ENCODE measurements around the gene CNTNAP2.

CNTNAP2 gene

GRCh38 chr7:146115548-146115850 lies 1.1 kb upstream of the CNTNAP2 start:
- H3K4me1 ChIP-seq (ENCODE audit: control insufficient read depth, insufficient read depth, low read length, poor library complexity, severe bottlenecking), result no peaks in the 10 kb centered on the region
- peaks cover 4% of the 10 kb centered on the region for H3K27me3 ChIP-seq (replicated peaks; ENCODE audit: control insufficient read depth, insufficient read depth, low read length, poor library complexity, severe bottlenecking)
- no peak for DNase-seq
- H3K36me3 ChIP-seq (ENCODE audit: control insufficient read depth, insufficient read depth, low read length), result no peaks in the 10 kb centered on the region
- no peak overlapping the region for H3K4me3 ChIP-seq (ENCODE audit: insufficient read depth, low read depth, low read length, poor library complexity, severe bottlenecking)
- H3K27ac ChIP-seq (ENCODE audit: insufficient read depth, low read length, poor library complexity, severe bottlenecking), result no peak overlapping the region
- no peaks in the 10 kb centered on the region for H3K9me3 ChIP-seq (ENCODE audit: control insufficient read depth, low read length)

GRCh38 chr7:146115851-146116520 lies 615 bp upstream of the CNTNAP2 start:
- Histone ChIP-seq H3K4me3 (ENCODE audit: insufficient read depth, low read depth, low read length, poor library complexity, severe bottlenecking) (peak overlapping the region; percentile 37), H3K9me3 (ENCODE audit: control insufficient read depth, low read length) (no peaks in the 10 kb centered on the region), H3K27ac (ENCODE audit: insufficient read depth, low read length, poor library complexity, severe bottlenecking) (no peak overlapping the region), H3K36me3 (ENCODE audit: control insufficient read depth, insufficient read depth, low read length) (no peaks in the 10 kb centered on the region), H3K4me1 (ENCODE audit: control insufficient read depth, insufficient read depth, low read length, poor library complexity, severe bottlenecking) (no peaks in the 10 kb centered on the region), H3K27me3 (replicated peaks; ENCODE audit: control insufficient read depth, insufficient read depth, low read length, poor library complexity, severe bottlenecking) (peaks cover 4% of the 10 kb centered on the region)
- no peak for DNase-seq

GRCh38 chr7:146117576-146117975 lies 975 bp downstream of the CNTNAP2 start:
- no peak for DNase-seq
- no peak overlapping the region for H3K27ac ChIP-seq (ENCODE audit: insufficient read depth, low read length, poor library complexity, severe bottlenecking)
- H3K4me1 ChIP-seq (ENCODE audit: control insufficient read depth, insufficient read depth, low read length, poor library complexity, severe bottlenecking), result no peaks in the 10 kb centered on the region
- no peaks in the 10 kb centered on the region for H3K9me3 ChIP-seq (ENCODE audit: control insufficient read depth, low read length)
- no peak overlapping the region for H3K4me3 ChIP-seq (ENCODE audit: insufficient read depth, low read depth, low read length, poor library complexity, severe bottlenecking)
- peaks cover 4% of the 10 kb centered on the region for H3K27me3 ChIP-seq (replicated peaks; ENCODE audit: control insufficient read depth, insufficient read depth, low read length, poor library complexity, severe bottlenecking)
- no peaks in the 10 kb centered on the region for H3K36me3 ChIP-seq (ENCODE audit: control insufficient read depth, insufficient read depth, low read length)

GRCh38 chr7:146119002-146119401 lies 2.4 kb downstream of the CNTNAP2 start:
- Histone ChIP-seq H3K4me3 (ENCODE audit: insufficient read depth, low read depth, low read length, poor library complexity, severe bottlenecking) (no peak overlapping the region), H3K27me3 (replicated peaks; ENCODE audit: control insufficient read depth, insufficient read depth, low read length, poor library complexity, severe bottlenecking) (peaks cover 4% of the 10 kb centered on the region), H3K4me1 (ENCODE audit: control insufficient read depth, insufficient read depth, low read length, poor library complexity, severe bottlenecking) (no peaks in the 10 kb centered on the region), H3K27ac (ENCODE audit: insufficient read depth, low read length, poor library complexity, severe bottlenecking) (no peak overlapping the region), H3K9me3 (ENCODE audit: control insufficient read depth, low read length) (no peaks in the 10 kb centered on the region), H3K36me3 (ENCODE audit: control insufficient read depth, insufficient read depth, low read length) (no peaks in the 10 kb centered on the region)
- DNase-seq, result no peak

- H3K4me1 ChIP-seq (ENCODE audit: control insufficient read depth, insufficient read depth, low read length, poor library complexity, severe bottlenecking), result no peaks in the 10 kb centered on the region
- no peaks in the 10 kb centered on the region for H3K9me3 ChIP-seq (ENCODE audit: control insufficient read depth, low read length)
- no peak overlapping the region for H3K4me3 ChIP-seq (ENCODE audit: insufficient read depth, low read depth, low read length, poor library complexity, severe bottlenecking)
- H3K27ac ChIP-seq (ENCODE audit: insufficient read depth, low read length, poor library complexity, severe bottlenecking), result no peak overlapping the region
- no peak for DNase-seq
- no peaks in the 10 kb centered on the region for H3K27me3 ChIP-seq (replicated peaks; ENCODE audit: control insufficient read depth, insufficient read depth, low read length, poor library complexity, severe bottlenecking)
- H3K36me3 ChIP-seq (ENCODE audit: control insufficient read depth, insufficient read depth, low read length), result no peaks in the 10 kb centered on the region
Observed at GRCh38 chr7:146123715-146124114, 7.1 kb downstream of the CNTNAP2 start.

- Histone ChIP-seq H3K4me3 (ENCODE audit: insufficient read depth, low read depth, low read length, poor library complexity, severe bottlenecking) (no peak overlapping the region), H3K27me3 (replicated peaks; ENCODE audit: control insufficient read depth, insufficient read depth, low read length, poor library complexity, severe bottlenecking) (no peaks in the 10 kb centered on the region), H3K27ac (ENCODE audit: insufficient read depth, low read length, poor library complexity, severe bottlenecking) (no peak overlapping the region), H3K9me3 (ENCODE audit: control insufficient read depth, low read length) (no peaks in the 10 kb centered on the region), H3K36me3 (ENCODE audit: control insufficient read depth, insufficient read depth, low read length) (no peaks in the 10 kb centered on the region), H3K4me1 (ENCODE audit: control insufficient read depth, insufficient read depth, low read length, poor library complexity, severe bottlenecking) (no peaks in the 10 kb centered on the region)
- no peak for DNase-seq
Observed at GRCh38 chr7:146126767-146127509, 10.3 kb downstream of the CNTNAP2 start.

- H3K9me3 ChIP-seq (ENCODE audit: control insufficient read depth, low read length), result no peaks in the 10 kb centered on the region
- no peaks in the 10 kb centered on the region for H3K36me3 ChIP-seq (ENCODE audit: control insufficient read depth, insufficient read depth, low read length)
- H3K4me3 ChIP-seq (ENCODE audit: insufficient read depth, low read depth, low read length, poor library complexity, severe bottlenecking), result no peak overlapping the region
- H3K4me1 ChIP-seq (ENCODE audit: control insufficient read depth, insufficient read depth, low read length, poor library complexity, severe bottlenecking), result no peaks in the 10 kb centered on the region
- H3K27me3 ChIP-seq (replicated peaks; ENCODE audit: control insufficient read depth, insufficient read depth, low read length, poor library complexity, severe bottlenecking), result no peaks in the 10 kb centered on the region
- DNase-seq, result no peak
- H3K27ac ChIP-seq (ENCODE audit: insufficient read depth, low read length, poor library complexity, severe bottlenecking), result no peak overlapping the region
Observed at GRCh38 chr7:146129296-146129695, 12.7 kb downstream of the CNTNAP2 start.

GRCh38 chr7:146129997-146130396 lies 13.4 kb downstream of the CNTNAP2 start:
- Histone ChIP-seq H3K36me3 (ENCODE audit: control insufficient read depth, insufficient read depth, low read length) (no peaks in the 10 kb centered on the region), H3K27me3 (replicated peaks; ENCODE audit: control insufficient read depth, insufficient read depth, low read length, poor library complexity, severe bottlenecking) (no peaks in the 10 kb centered on the region), H3K4me1 (ENCODE audit: control insufficient read depth, insufficient read depth, low read length, poor library complexity, severe bottlenecking) (no peaks in the 10 kb centered on the region), H3K27ac (ENCODE audit: insufficient read depth, low read length, poor library complexity, severe bottlenecking) (no peak overlapping the region), H3K4me3 (ENCODE audit: insufficient read depth, low read depth, low read length, poor library complexity, severe bottlenecking) (no peak overlapping the region), H3K9me3 (ENCODE audit: control insufficient read depth, low read length) (no peaks in the 10 kb centered on the region)
- DNase-seq, result no peak

GRCh38 chr7:146131701-146132100 lies 15.1 kb downstream of the CNTNAP2 start:
- no peaks in the 10 kb centered on the region for H3K36me3 ChIP-seq (ENCODE audit: control insufficient read depth, insufficient read depth, low read length)
- DNase-seq, result no peak
- no peaks in the 10 kb centered on the region for H3K27me3 ChIP-seq (replicated peaks; ENCODE audit: control insufficient read depth, insufficient read depth, low read length, poor library complexity, severe bottlenecking)
- no peaks in the 10 kb centered on the region for H3K4me1 ChIP-seq (ENCODE audit: control insufficient read depth, insufficient read depth, low read length, poor library complexity, severe bottlenecking)
- H3K27ac ChIP-seq (ENCODE audit: insufficient read depth, low read length, poor library complexity, severe bottlenecking), result no peak overlapping the region
- no peaks in the 10 kb centered on the region for H3K9me3 ChIP-seq (ENCODE audit: control insufficient read depth, low read length)
- H3K4me3 ChIP-seq (ENCODE audit: insufficient read depth, low read depth, low read length, poor library complexity, severe bottlenecking), result no peak overlapping the region

GRCh38 chr7:146136357-146136875 lies 19.8 kb downstream of the CNTNAP2 start:
- no peaks in the 10 kb centered on the region for H3K36me3 ChIP-seq (ENCODE audit: control insufficient read depth, insufficient read depth, low read length)
- H3K4me3 ChIP-seq (ENCODE audit: insufficient read depth, low read depth, low read length, poor library complexity, severe bottlenecking), result no peak overlapping the region
- no peak for DNase-seq
- H3K27me3 ChIP-seq (replicated peaks; ENCODE audit: control insufficient read depth, insufficient read depth, low read length, poor library complexity, severe bottlenecking), result no peaks in the 10 kb centered on the region
- no peaks in the 10 kb centered on the region for H3K9me3 ChIP-seq (ENCODE audit: control insufficient read depth, low read length)
- no peak overlapping the region for H3K27ac ChIP-seq (ENCODE audit: insufficient read depth, low read length, poor library complexity, severe bottlenecking)
- H3K4me1 ChIP-seq (ENCODE audit: control insufficient read depth, insufficient read depth, low read length, poor library complexity, severe bottlenecking), result no peaks in the 10 kb centered on the region
